Transverse colon (tissue), 4 donors: ENCODE data around the gene DDR2. TPM values are rescaled to one million over a fixed set of nuclear protein-coding genes. Genes with fewer than 3 reads are reported as not detected.

Experiments
- DNase-seq: peaks from one replicate; pipeline ENCODE4 v3.0.0-alpha.2; 2019
- H3K27ac ChIP-seq, 4 donors: fragments of 200-600 bp; sonication (generic); 2 replicates each; pipeline ENCODE4 v1.5.1; 2016 to 2018; ENCODE audit warnings: inconsistent platforms in 4 of 4
- H3K27me3 ChIP-seq: fragments of 200-600 bp; sonication (generic); 2 replicates; pipeline ENCODE4 v1.5.1; 2017; ENCODE audit warnings: inconsistent platforms
- H3K36me3 ChIP-seq, 4 donors: fragments of 200-600 bp; sonication (generic); 2 replicates each; pipeline ENCODE4 v1.5.1; 2017 to 2019; ENCODE audit warnings: inconsistent platforms in 4 of 4
- H3K4me1 ChIP-seq, 4 donors: fragments of 200-600 bp; sonication (generic); 2 replicates each; pipeline ENCODE4 v1.5.1; 2017 to 2020; ENCODE audit warnings: inconsistent platforms in 4 of 4
- H3K4me3 ChIP-seq, 4 donors: fragments of 200-600 bp; sonication (generic); 1 replicate in 1 of 4; 2 replicates in 3 of 4; pipeline versions ENCODE4 v1.5.1 to v1.6.1; 2017 to 2019; ENCODE audit warnings: inconsistent platforms in 4 of 4
- H3K9me3 ChIP-seq, 2 donors: fragments of 200-600 bp; sonication (generic); 2 replicates each; pipeline ENCODE4 v1.5.1; 2017 to 2019; ENCODE audit warnings: inconsistent platforms in 2 of 2
- CTCF ChIP-seq, 5 experiments: fragments of 200-600 bp in 3 of 5; fragments of 450-650 bp in 2 of 5; sonication (generic) in 3 of 5; IDR thresholded peaks; 1 replicate in 2 of 5; 2 replicates in 3 of 5; pipeline ENCODE4 v1.5.1; 2016 to 2017; ENCODE audit warnings: antibody characterized with exemption in 5 of 5, inconsistent platforms in 3 of 5, mild to moderate bottlenecking in 2 of 5, moderate library complexity in 1 of 5
- EP300 ChIP-seq: sonication (generic); formaldehyde crosslinking; IDR thresholded peaks from one replicate; pipeline ENCODE4 v1.6.1; 2017; ENCODE audit warnings: antibody characterized with exemption, low read depth
- POLR2A ChIP-seq: fragments of 450-650 bp; IDR thresholded peaks from one replicate; pipeline ENCODE4 v1.6.1; 2016; ENCODE audit warnings: antibody characterized with exemption, mild to moderate bottlenecking, moderate library complexity
- POLR2AphosphoS5 ChIP-seq, 3 donors: sonication (generic); formaldehyde crosslinking; IDR thresholded peaks; one replicate each; pipeline ENCODE4 v1.6.1; 2016; ENCODE audit warnings: antibody characterized with exemption in 3 of 3
- WGBS, 2 donors: methylation state at CpG; one replicate each; pipeline ENCODE4 v1.1.5; 2018; ENCODE audit warnings: low coverage in 1 of 2; 5-methylcytosine and 5-hydroxymethylcytosine counted together
- in situ Hi-C, 4 donors: fragments of 200-750 bp; cut with MboI; loops; one replicate each; pipeline versions ENCODE4 v1.15.0 to v1.15.1; 2017; ENCODE audit warnings: low sequenced_read_pairs in 3 of 4, low pct_ligation_motif_present in 1 of 4, low pct_unique_long_range_greater_than_20kb in 1 of 4
- intact Hi-C: fragments of 100-400 bp; cut with DNase I; formaldehyde crosslinking; loops from one replicate; pipeline ENCODE4 v1.15.1; 2023; ENCODE audit warnings: low total_unique reads
- total RNA-seq, 4 donors: library from RNA; depleted of rRNA; stranded (reverse); fragments of >200 nt; gene quantifications; one replicate each; pipeline ENCODE4 v1.1.0, GENCODE V29; 2016

DDR2 gene
- total RNA-seq, 4 donors from 2014 or later, result 33.3 to 54.1 (median 42.2) TPM

- Histone ChIP-seq H3K36me3 (no peaks in the 10 kb centered on the region), H3K9me3 (no peaks in the 10 kb centered on the region), H3K27me3 (no peaks in the 10 kb centered on the region), H3K4me1 (peaks cover 11 to 28% (median 16%) of the 10 kb centered on the region in 4 donors), H3K4me3 (no peak overlapping the region), H3K27ac (peak overlapping the region; percentile 69 to 83 (median 76))
- intact Hi-C loops, result no loop called here
- 59% methylated on average over 1 of the region's 1 CpG; no CpG with 5 or more reads in 1 of the 2 donors for WGBS, 2 donors
- no peak for DNase-seq
- in situ Hi-C loops, result no loop called here
- TF ChIP-seq EP300 (no peak), POLR2A (no peak), POLR2AphosphoS5 (IDR thresholded peaks at IDR 0.05) (no peak), CTCF (IDR thresholded peaks at IDR 0.05) (no peak)
These were observed 78.1 kb downstream of the DDR2 start for GRCh38 chr1:162710345-162710744.

- peaks cover 11 to 28% (median 18%) of the 10 kb centered on the region in 4 donors for H3K4me1 ChIP-seq
- in situ Hi-C loops, result no loop called here
These were observed 78.7 kb downstream of the DDR2 start for GRCh38 chr1:162710780-162711465.

GRCh38 chr1:162712317-162713029 is 80.2 kb downstream of the DDR2 start:
- in situ Hi-C loops, result no loop called here
- peak overlapping the region; percentile 69 to 83 (median 76) for H3K27ac ChIP-seq
- intact Hi-C loops, result no loop called here
- no peaks in the 10 kb centered on the region for H3K9me3 ChIP-seq
- H3K27me3 ChIP-seq, result no peaks in the 10 kb centered on the region
- H3K36me3 ChIP-seq, result no peaks in the 10 kb centered on the region
- H3K4me3 ChIP-seq, result no peak overlapping the region
- WGBS, 2 donors, result 67 to 80% methylated on average over 2 of the region's 2 CpGs
- peaks cover 11 to 28% (median 19%) of the 10 kb centered on the region in 4 donors for H3K4me1 ChIP-seq
- no peak for DNase-seq
- TF ChIP-seq POLR2A, result no peak
- TF ChIP-seq CTCF (IDR thresholded peaks at IDR 0.05), result no peak
- TF ChIP-seq POLR2AphosphoS5 (IDR thresholded peaks at IDR 0.05), result no peak

More at GRCh38 chr1:162710780-162711465, 78.7 kb downstream of the DDR2 start:
- Histone ChIP-seq H3K27ac (peak overlapping the region; percentile 69 to 83 (median 76)), H3K36me3 (no peaks in the 10 kb centered on the region), H3K27me3 (no peaks in the 10 kb centered on the region), H3K4me3 (no peak overlapping the region), H3K9me3 (no peaks in the 10 kb centered on the region)
- TF ChIP-seq EP300 (no peak), POLR2A (no peak), CTCF (IDR thresholded peaks at IDR 0.05) (no peak), POLR2AphosphoS5 (IDR thresholded peaks at IDR 0.05) (no peak)
- intact Hi-C loops, result no loop called here
- 52 to 81% methylated on average over 2 to 4 of the region's 4 CpGs for WGBS, 2 donors
- no peak for DNase-seq

GRCh38 chr1:162716123-162716522 is 83.9 kb downstream of the DDR2 start:
- in situ Hi-C loops (no loop called here), intact Hi-C loops (no loop called here)
- peaks cover 0 to 7% (median 6%) of the 10 kb centered on the region in 4 donors for H3K4me1 ChIP-seq
- no peak for DNase-seq
- H3K27me3 ChIP-seq, result no peaks in the 10 kb centered on the region
- TF ChIP-seq POLR2A (no peak), CTCF (IDR thresholded peaks at IDR 0.05) (no peak), POLR2AphosphoS5 (IDR thresholded peaks at IDR 0.05) (no peak), EP300 (no peak)
- no peaks in the 10 kb centered on the region for H3K36me3 ChIP-seq
- no peaks in the 10 kb centered on the region for H3K9me3 ChIP-seq
- no peak overlapping the region for H3K4me3 ChIP-seq
- peak overlapping the region in 3 of 4 donors; percentile 22 to 64 (median 51) for H3K27ac ChIP-seq
- 64 to 80% methylated on average over 1 to 4 of the region's 4 CpGs for WGBS, 2 donors
